Left lung (tissue), 10 donors: ENCODE results near the gene TUBGCP2. TPM values are rescaled to one million over a fixed set of nuclear protein-coding genes. Genes with fewer than 3 reads are reported as not detected.

Source experiments
- ATAC-seq: fragments of 200-7000 bp; cut with Tn5 transposase; one replicate; pipeline ENCODE4 v1.9.1; 2020; ENCODE audit warnings: moderate library complexity
- DNase-seq, 4 donors: peaks; one replicate each; pipeline ENCODE4 v3.0.0-alpha.2; 2013 to 2020
- H3K27ac ChIP-seq, 2 donors: fragments of 200-600 bp; sonication (generic) in 1 of 2; one replicate each; pipeline versions ENCODE4 v1.5.0 to v1.8.0; 2020 to 2021
- H3K27me3 ChIP-seq, 2 donors: fragments of 200-600 bp; sonication (generic) in 1 of 2; one replicate each; pipeline versions ENCODE4 v1.5.0 to v1.8.0; 2020 to 2021
- H3K36me3 ChIP-seq, 2 donors: fragments of 200-600 bp; sonication (generic) in 1 of 2; one replicate each; pipeline versions ENCODE4 v1.5.0 to v1.8.0; 2020 to 2021
- H3K4me1 ChIP-seq, 2 donors: fragments of 200-600 bp; one replicate each; pipeline ENCODE4 v1.8.0; 2021
- H3K4me3 ChIP-seq, 2 donors: fragments of 200-600 bp; sonication (generic) in 1 of 2; one replicate each; pipeline versions ENCODE4 v1.5.0 to v1.8.0; 2020 to 2021; ENCODE audit warnings: mild to moderate bottlenecking in 1 of 2
- H3K9me3 ChIP-seq, 2 donors: fragments of 200-600 bp; sonication (generic) in 1 of 2; one replicate each; pipeline versions ENCODE4 v1.5.0 to v1.8.0; 2020 to 2021
- CTCF ChIP-seq, 2 donors: fragments of 200-600 bp; sonication (generic) in 1 of 2; IDR thresholded peaks; one replicate each; pipeline versions ENCODE4 v1.5.0 to v1.8.0; 2021; ENCODE audit warnings: antibody characterized with exemption in 2 of 2
- intact Hi-C, 2 donors: fragments of 100-400 bp; cut with DNase I; formaldehyde crosslinking; loops; one replicate each; pipeline versions ENCODE4 v1.11.2 to v1.14.2; 2022
- polyA plus RNA-seq, 6 donors: library from polyadenylated mRNA; unstranded; fragments of 120-200 nt; gene quantifications; one replicate each; pipeline ENCODE4 v1.2.1, GENCODE V29; 2013; ENCODE audit not compliant: insufficient read length in 6 of 6
- total RNA-seq, 2 donors: library from RNA; stranded (reverse); fragmentation: NEBNext Ultra II Directional; extraction: Animal tissue kit (Norgen Biotek cat#: 25700); gene quantifications; one replicate each; pipeline ENCODE4 v1.2.1, GENCODE V29; 2021
- donor health status: DM: no; HTN: yes; CAD: no.
- donor health status: DM: no; HTN: no; CAD: no.

The TUBGCP2 gene
- total and polyA plus RNA-seq, 8 donors: 44.2 to 62.3 (median 52.1) TPM

- peak overlapping the region; percentile 97 for H3K27ac ChIP-seq
- H3K4me3 ChIP-seq: peak overlapping the region; percentile 89 to 98
- intact Hi-C loops: no loop called here
- no peaks in the 10 kb centered on the region for H3K27me3 ChIP-seq
- DNase-seq (peak in 3 of 4 donors; percentile 90 to 99 (median 94)), ATAC-seq (peak; percentile 95)
- H3K36me3 ChIP-seq: peaks cover 0 to 32% of the 10 kb centered on the region in 2 donors
- TF ChIP-seq CTCF (IDR thresholded peaks at IDR 0.05): no peak
- no peaks in the 10 kb centered on the region for H3K9me3 ChIP-seq
- peaks cover 18 to 43% of the 10 kb centered on the region in 2 donors for H3K4me1 ChIP-seq
These were observed 538 bp upstream of the TUBGCP2 start for GRCh38 chr10:133309100-133309719.

GRCh38 chr10:133307776-133308420, 774 bp downstream of the TUBGCP2 start:
- Histone ChIP-seq H3K36me3 (peaks cover 0 to 27% of the 10 kb centered on the region in 2 donors), H3K27me3 (no peaks in the 10 kb centered on the region), H3K27ac (peak overlapping the region; percentile 97), H3K9me3 (no peaks in the 10 kb centered on the region), H3K4me3 (peak overlapping the region; percentile 89 to 98), H3K4me1 (peaks cover 18 to 42% of the 10 kb centered on the region in 2 donors)
- intact Hi-C loops: no loop called here
- peak; percentile 60 to 72 for TF ChIP-seq CTCF (IDR thresholded peaks at IDR 0.05)
- peak; percentile 62 for ATAC-seq
- peak in 3 of 4 donors; percentile 86 to 89 (median 86) for DNase-seq

- DNase-seq (peak in 1 of 4 donors; percentile 37), ATAC-seq (no peak)
- Histone ChIP-seq H3K27ac (no peak overlapping the region), H3K9me3 (no peaks in the 10 kb centered on the region), H3K27me3 (no peaks in the 10 kb centered on the region), H3K4me3 (no peak overlapping the region), H3K36me3 (peaks cover 0 to 26% of the 10 kb centered on the region in 2 donors), H3K4me1 (peaks cover 18 to 42% of the 10 kb centered on the region in 2 donors)
- TF ChIP-seq CTCF (IDR thresholded peaks at IDR 0.05): no peak
- intact Hi-C loops: no loop called here
These were observed 1.7 kb downstream of the TUBGCP2 start for GRCh38 chr10:133306941-133307379.

GRCh38 chr10:133306097-133306476, 2.6 kb downstream of the TUBGCP2 start:
- Histone ChIP-seq H3K27ac (peak overlapping the region; percentile 64 to 79), H3K4me3 (no peak overlapping the region), H3K27me3 (no peaks in the 10 kb centered on the region), H3K36me3 (peaks cover 0 to 28% of the 10 kb centered on the region in 2 donors), H3K4me1 (peaks cover 18 to 42% of the 10 kb centered on the region in 2 donors), H3K9me3 (no peaks in the 10 kb centered on the region)
- intact Hi-C loops: no loop called here
- peak in 1 of 4 donors; percentile 31 for DNase-seq
- ATAC-seq: no peak
- no peak for TF ChIP-seq CTCF (IDR thresholded peaks at IDR 0.05)

- Histone ChIP-seq H3K36me3 (peaks cover 0 to 46% of the 10 kb centered on the region in 2 donors), H3K4me1 (peaks cover 12 to 36% of the 10 kb centered on the region in 2 donors), H3K27ac (no peak overlapping the region), H3K27me3 (no peaks in the 10 kb centered on the region), H3K4me3 (no peak overlapping the region), H3K9me3 (no peaks in the 10 kb centered on the region)
- ATAC-seq (no peak), DNase-seq (peak in 1 of 4 donors; percentile 73)
- intact Hi-C loops: no loop called here
- no peak for TF ChIP-seq CTCF (IDR thresholded peaks at IDR 0.05)
These were observed 5.5 kb downstream of the TUBGCP2 start for GRCh38 chr10:133303206-133303605.
